DMS 273 (cell line): ENCODE results near the gene DNASE1L3.
"Not testable (repeated sequence)": the region's sequence is repeated elsewhere in the genome, so short reads cannot be mapped to it uniquely, and the experiment has no call there.

ENCODE experiments used
- DNase-seq: peaks from one replicate; lab custom pipeline; 2025; ENCODE audit not compliant: unreplicated experiment; lab: John Stamatoyannopoulos, UW

Gene DNASE1L3

GRCh38 chr3:58202917-58203360 lies 7.8 kb downstream of the DNASE1L3 start:
- peak; percentile 77 for DNase-seq

DNA sequence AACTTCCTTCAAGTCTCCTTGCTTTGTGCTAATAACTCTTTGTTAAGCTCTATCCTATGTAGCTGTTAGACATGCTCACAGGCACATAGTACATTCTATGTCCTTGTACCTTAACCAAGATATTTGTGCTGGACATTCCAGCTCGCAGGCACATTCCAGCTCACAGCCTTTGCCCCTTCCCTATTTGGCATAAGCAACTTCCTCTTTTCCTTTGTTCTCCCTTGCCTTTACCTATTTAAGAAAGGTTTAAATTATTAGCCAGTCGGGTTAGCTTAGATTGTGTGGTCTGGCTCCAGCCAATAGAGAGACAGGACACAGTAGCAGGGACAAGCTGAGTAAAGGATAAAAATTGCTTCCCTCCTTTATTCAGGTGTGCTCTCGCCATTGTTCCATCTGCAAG lies 9.3 kb downstream of the DNASE1L3 start:
- DNase-seq, result not testable (repeated sequence)

GRCh38 chr3:58200846-58201355 lies 9.9 kb downstream of the DNASE1L3 start:
- DNase-seq, result no peak

GRCh38 chr3:58200121-58200709 lies 10.6 kb downstream of the DNASE1L3 start:
- DNase-seq, result no peak

- no peak for DNase-seq
Observed at GRCh38 chr3:58198804-58199203, 12.0 kb downstream of the DNASE1L3 start.

- no peak for DNase-seq
Observed at GRCh38 chr3:58198362-58198761, 12.4 kb downstream of the DNASE1L3 start.

DNA sequence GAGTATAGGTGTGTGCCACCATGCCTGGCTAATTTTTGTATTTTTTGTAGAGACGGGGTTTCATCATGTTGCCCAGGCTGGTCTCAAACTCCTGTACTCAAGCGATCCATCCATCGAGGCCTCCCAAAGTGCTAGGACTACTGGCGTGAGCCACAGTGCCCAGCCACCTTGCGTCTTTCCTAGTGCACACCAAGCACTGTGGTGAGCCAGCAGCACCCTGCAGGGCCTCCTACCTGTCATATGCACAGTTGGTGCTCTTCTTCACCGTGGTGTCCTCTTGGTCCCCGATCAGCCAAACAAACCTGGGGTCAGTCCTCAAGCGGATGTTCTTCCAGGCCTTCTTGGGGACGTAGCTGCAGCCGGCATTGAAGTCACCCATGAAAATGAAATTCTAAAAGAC lies 13.2 kb downstream of the DNASE1L3 start:
- no peak for DNase-seq

- DNase-seq, result no peak
Observed at GRCh38 chr3:58193682-58194407, 16.9 kb downstream of the DNASE1L3 start.

- no peak for DNase-seq
Observed at GRCh38 chr3:58192069-58192468, 18.7 kb downstream of the DNASE1L3 start.

DNA sequence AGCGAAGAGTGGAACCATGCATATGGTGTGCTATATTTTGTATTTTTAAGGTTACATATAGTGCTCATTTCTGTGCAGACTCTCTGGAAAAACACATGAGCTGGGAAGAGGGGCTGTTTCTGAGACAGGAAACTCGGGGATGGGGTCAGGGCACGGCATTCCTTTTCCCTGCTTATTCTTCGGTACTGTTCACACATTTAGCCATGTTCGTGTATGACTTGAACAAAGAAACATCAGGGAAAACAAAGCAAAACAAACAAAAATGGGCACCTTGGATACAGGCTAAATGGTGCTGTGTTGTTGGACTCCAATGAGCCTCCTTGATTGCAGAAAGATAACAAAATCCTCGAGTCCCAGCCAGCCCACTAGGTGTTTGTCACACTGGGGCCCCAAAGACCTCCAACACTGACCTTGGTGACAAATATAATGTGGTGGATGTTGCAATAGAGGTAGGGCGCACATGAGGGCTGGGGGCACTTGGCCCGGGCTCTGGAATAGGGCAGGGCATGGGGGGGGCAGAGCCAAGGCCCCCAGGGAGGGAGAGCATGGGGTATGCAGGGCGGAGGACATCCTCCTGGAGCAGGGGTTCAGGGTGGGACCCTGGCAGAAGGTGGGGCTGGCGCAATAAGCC lies 19.3 kb downstream of the DNASE1L3 start:
- DNase-seq, result no peak

- no peak for DNase-seq
Observed at GRCh38 chr3:58190882-58191281, 19.9 kb downstream of the DNASE1L3 start.

GRCh38 chr3:58190291-58190690 lies 20.5 kb downstream of the DNASE1L3 start:
- DNase-seq, result no peak

GRCh38 chr3:58189691-58190090 lies 21.1 kb downstream of the DNASE1L3 start:
- no peak for DNase-seq

GRCh38 chr3:58188921-58189451 lies 21.8 kb downstream of the DNASE1L3 start:
- DNase-seq, result no peak

DNA sequence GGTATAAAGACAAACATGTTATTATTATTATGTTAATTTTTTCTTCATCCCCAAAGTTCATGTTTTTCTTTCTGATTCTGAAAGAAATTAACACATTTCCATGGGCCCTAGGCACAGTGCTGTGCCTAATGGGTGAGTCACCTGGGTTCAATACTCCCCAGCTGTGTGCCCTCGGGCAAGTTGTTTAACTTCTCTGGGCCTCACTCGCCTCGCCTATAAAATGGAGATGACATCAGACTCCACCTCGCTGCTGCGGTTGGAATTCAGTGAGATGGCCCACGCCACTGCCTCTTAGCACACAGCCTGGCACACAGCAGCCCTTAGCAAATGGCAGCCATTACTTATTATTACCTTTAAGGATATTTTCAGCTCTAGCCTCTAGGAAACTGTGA lies 22.6 kb downstream of the DNASE1L3 start:
- no peak for DNase-seq

DNA sequence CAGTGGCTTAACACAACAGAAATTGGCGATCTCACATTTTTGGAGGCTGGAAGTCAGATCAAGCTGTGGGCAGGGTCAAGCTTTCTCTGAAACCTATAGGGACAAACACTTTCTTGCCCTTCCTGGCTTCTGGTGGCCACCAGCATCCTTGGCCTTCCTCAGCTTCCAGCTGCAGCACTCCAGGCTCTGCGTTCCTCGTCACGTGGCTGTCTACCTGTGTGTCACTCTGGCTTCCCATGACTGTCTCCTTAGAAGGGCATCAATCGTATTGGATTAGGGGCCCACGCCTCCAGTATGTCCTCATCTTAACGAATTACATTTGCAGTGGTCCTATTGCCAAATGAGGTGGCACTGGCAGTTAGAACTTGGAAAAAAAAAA lies 25.8 kb downstream of the DNASE1L3 start:
- DNase-seq, result no peak

- no peak for DNase-seq
Observed at GRCh38 chr3:58184309-58184981, 26.3 kb downstream of the DNASE1L3 start.

DNA sequence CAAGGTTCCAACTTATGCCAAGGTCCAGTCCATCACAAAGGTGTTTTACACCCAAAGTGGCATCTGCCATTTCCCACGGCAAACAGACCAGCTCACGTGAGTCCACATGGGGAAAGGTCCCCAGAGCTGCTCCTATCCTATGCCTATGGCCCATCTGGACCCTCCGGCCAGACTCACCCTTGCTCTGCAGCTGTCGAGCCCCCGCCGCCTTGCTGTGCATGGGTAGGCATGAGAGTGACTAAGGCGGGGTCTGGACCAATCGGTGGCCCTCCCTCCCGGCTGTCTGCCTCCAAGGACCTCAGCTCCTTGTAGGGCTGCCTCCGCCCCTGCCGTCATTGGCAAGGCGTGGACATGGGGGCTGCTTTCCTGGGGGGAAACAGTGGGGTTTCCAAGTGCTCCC lies 26.9 kb downstream of the DNASE1L3 start:
- DNase-seq, result no peak

GRCh38 chr3:58183221-58183620 lies 27.6 kb downstream of the DNASE1L3 start:
- no peak for DNase-seq

DNA sequence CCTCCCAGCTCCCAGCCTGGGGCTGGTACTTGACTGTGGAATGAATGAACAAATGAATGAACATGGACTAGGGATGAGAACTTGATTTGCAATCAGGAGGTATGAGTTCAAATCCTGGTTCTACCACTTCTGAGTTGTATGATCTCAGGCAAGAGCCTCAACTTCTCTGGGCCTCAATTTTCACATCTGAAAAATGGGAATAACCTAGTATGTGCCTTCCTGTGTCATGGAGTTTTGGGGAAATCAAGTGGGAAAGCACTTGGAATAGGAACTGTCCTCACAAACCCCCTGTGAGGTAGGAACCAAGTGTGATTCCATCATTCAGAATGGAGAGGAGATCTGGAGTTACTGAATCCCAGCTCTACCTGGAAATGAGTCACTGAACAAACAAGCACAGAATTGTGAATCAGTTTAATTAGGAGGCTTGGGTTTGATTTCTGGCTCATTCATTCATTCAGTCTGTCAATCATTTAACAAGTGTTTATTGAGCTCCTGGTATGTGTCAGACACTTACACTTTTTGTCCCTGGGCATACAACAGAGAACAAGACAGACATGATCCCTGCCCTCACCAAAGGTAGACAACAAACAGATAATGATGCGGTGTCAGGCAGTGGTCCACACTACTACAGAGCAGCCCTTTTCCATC lies 29.7 kb downstream of the DNASE1L3 start:
- no peak for DNase-seq
